GM12878 (cell line): ENCODE measurements around the gene SDS. TPM values are rescaled to one million over a fixed set of nuclear protein-coding genes. Genes with fewer than 3 reads are reported as not detected.

Experiments used
- ATAC-seq: fragments of 200-7000 bp; cut with Tn5 transposase; 3 replicates; pipeline ENCODE4 v1.9.1; 2020; ENCODE audit warnings: mild to moderate bottlenecking, moderate library complexity
- BruUV-seq: library from RNA; stranded (reverse); fragments of 400-500 nt; replicated peaks from 2 replicates; lab custom pipeline; 2021; lab: Mats Ljungman, UMichigan
- CTCF ChIA-PET: fragments of 300-600 bp; sonication (Branson Sonifier 250); formaldehyde crosslinking; extraction: SDS; loops from one replicate; lab custom pipeline; 2021; ENCODE audit warnings: inconsistent platforms; lab: Yijun Ruan, JAX
- POLR2A ChIA-PET: fragments of 350-600 bp; formaldehyde crosslinking; extraction: SDS; loops from one replicate; lab custom pipeline; 2021; ENCODE audit warnings: inconsistent platforms; lab: Charles Lee
- RAD21 ChIA-PET: fragments of 300-600 bp; sonication (Branson Sonifier 250); formaldehyde crosslinking; loops from one replicate; lab custom pipeline; 2023; ENCODE audit warnings: antibody characterized with exemption; ENCODE audit not compliant: unreplicated experiment; lab: Charles Lee
- SMC1A ChIA-PET: fragments of 300-600 bp; sonication (Branson Sonifier 250); formaldehyde crosslinking; loops from one replicate; lab custom pipeline; 2023; ENCODE audit not compliant: unreplicated experiment, uncharacterized antibody; lab: Charles Lee
- DNase-seq: peaks from one replicate; pipeline ENCODE4 v3.0.0-alpha.2; 2011; ENCODE audit warnings: low read depth, low spot score
- FAIRE-seq: peaks from 3 replicates; lab custom pipeline; 2011; peaks lifted over from hg19 to GRCh38; lab: Jason Lieb, UNC
- H2AFZ ChIP-seq: 2 replicates; pipeline ENCODE4 v1.6.0; 2011; ENCODE audit warnings: low read depth, low read length, control low read depth; ENCODE audit not compliant: control insufficient read depth
- H3K27ac ChIP-seq: 2 replicates; pipeline ENCODE4 v1.5.1; 2011; ENCODE audit warnings: control low read depth; ENCODE audit not compliant: control insufficient read depth, insufficient read depth
- H3K27me3 ChIP-seq, 2 experiments: replicated peaks in 1 of 2; 2 replicates each; pipeline versions ENCODE4 v1.6.0 to v1.6.1; 2011; ENCODE audit warnings: low read length in 1 of 2; ENCODE audit not compliant: control insufficient read depth in 2 of 2, insufficient read depth in 2 of 2
- H3K36me3 ChIP-seq, 2 experiments: 2 replicates each; pipeline ENCODE4 v1.5.1; 2011; ENCODE audit warnings: low read length in 1 of 2; ENCODE audit not compliant: control insufficient read depth in 2 of 2, insufficient read depth in 2 of 2
- H3K4me1 ChIP-seq: 2 replicates; pipeline ENCODE4 v1.6.1; 2011; ENCODE audit warnings: mild to moderate bottlenecking, low read length, moderate library complexity, mixed read lengths; ENCODE audit not compliant: control insufficient read depth, insufficient read depth
- H3K4me2 ChIP-seq: 2 replicates; pipeline ENCODE4 v1.6.0; 2011; ENCODE audit warnings: control low read depth; ENCODE audit not compliant: control insufficient read depth, insufficient read depth
- H3K4me3 ChIP-seq: fragments of 200-600 bp; sonication (generic); 2 replicates; pipeline ENCODE4 v1.5.1; 2016
- H3K79me2 ChIP-seq: 2 replicates; pipeline ENCODE4 v1.6.0; 2011; ENCODE audit warnings: low read length; ENCODE audit not compliant: control insufficient read depth, insufficient read depth
- H3K9ac ChIP-seq: 2 replicates; pipeline ENCODE4 v1.8.0; 2011; ENCODE audit warnings: low read length, control low read depth, mixed read lengths; ENCODE audit not compliant: control insufficient read depth, insufficient read depth
- H3K9me3 ChIP-seq: replicated peaks from 3 replicates; pipeline ENCODE4 v1.5.1; 2011; ENCODE audit warnings: mild to moderate bottlenecking, low read length; ENCODE audit not compliant: control insufficient read depth, insufficient read depth
- H4K20me1 ChIP-seq: 2 replicates; pipeline ENCODE4 v1.6.0; 2011; ENCODE audit not compliant: control insufficient read depth, insufficient read depth
- BHLHE40 ChIP-seq, 2 experiments: fragments of 450-650 bp in 1 of 2; IDR thresholded peaks; 2 replicates each; pipeline ENCODE4 v1.6.1; 2011 to 2017; ENCODE audit warnings: low read depth in 2 of 2, borderline replicate concordance in 1 of 2, improper control_type of control experiment in 1 of 2, low read length in 1 of 2, mild to moderate bottlenecking in 1 of 2
- BRCA1 ChIP-seq: IDR thresholded peaks from 2 replicates; pipeline ENCODE4 v1.6.1; 2011; ENCODE audit warnings: low read depth, low read length, improper control_type of control experiment
- HDAC6 ChIP-seq: fragments of 200-600 bp; sonication (generic); IDR thresholded peaks from one replicate; pipeline ENCODE4 v1.8.0; 2017; ENCODE audit warnings: antibody characterized with exemption; ENCODE audit not compliant: unreplicated experiment
- LARP7 ChIP-seq: fragments of 450-650 bp; IDR thresholded peaks from 2 replicates; pipeline ENCODE4 v1.6.1; 2017; ENCODE audit warnings: mild to moderate bottlenecking
- NR2F1 ChIP-seq: fragments of 450-650 bp; conservative IDR thresholded peaks from 2 replicates; pipeline ENCODE4 v1.6.1; 2017; ENCODE audit warnings: mild to moderate bottlenecking
- RAD51 ChIP-seq: fragments of 450-650 bp; IDR thresholded peaks from 2 replicates; pipeline ENCODE4 v1.6.1; 2016; ENCODE audit warnings: moderate library complexity, mild to moderate bottlenecking, inconsistent platforms
- SREBF2 ChIP-seq: IDR thresholded peaks from 2 replicates; pipeline ENCODE4 v1.6.1; 2012; ENCODE audit warnings: mild to moderate bottlenecking, low read length
- ZNF384 ChIP-seq: IDR thresholded peaks from 2 replicates; pipeline ENCODE4 v1.6.1; 2012; ENCODE audit warnings: low read depth, mild to moderate bottlenecking, low read length, improper control_type of control experiment, borderline replicate concordance
- WGBS: methylation state at CpG from one replicate; pipeline ENCODE4 v1.1.6; 2016; ENCODE audit warnings: low lambda C conversion rate; ENCODE audit not compliant: insufficient replicate concordance, insufficient coverage; ENCODE audit errors: missing lambda C conversion rate; 5-methylcytosine and 5-hydroxymethylcytosine counted together
- in situ Hi-C: fragments of 300-500 bp; cut with MboI; formaldehyde crosslinking; loops from 9 replicates; pipeline ENCODE4 v1.14.3; 2018; ENCODE audit warnings: mixed read lengths
- intact Hi-C: fragments of 100-400 bp; cut with micrococcal nuclease; formaldehyde crosslinking; loops from one replicate; pipeline ENCODE4 v1.14.2; 2022; ENCODE audit not compliant: unreplicated experiment
- polyA plus RNA-seq, 11 experiments: library from polyadenylated mRNA; depleted of rRNA in 4 of 11; unstranded in 6 of 11; stranded (reverse) in 5 of 11; fragments of >200 nt; fragmentation: Nextera tagmentation in 4 of 11; fragmentation: Illumina TruSeq in 1 of 11; extraction: Ambion mirVana in 4 of 11; extraction: Trizol in 1 of 11; gene quantifications; 1 replicate in 1 of 11; 2 replicates in 10 of 11; pipeline versions ENCODE4 v1.2.1 to v1.2.3, GENCODE V29; 2011 to 2016; ENCODE audit warnings: inconsistent platforms in 2 of 11, missing spikeins in 2 of 11, low read depth in 1 of 11
- total RNA-seq, 4 experiments: library from RNA; depleted of rRNA in 3 of 4; stranded (reverse); fragments of >200 nt in 3 of 4; fragmentation: Illumina TruSeq in 1 of 4; extraction: Trizol in 1 of 4; gene quantifications; 2 replicates each; pipeline versions ENCODE4 v1.2.1 to v1.2.3, GENCODE V29; 2013 to 2021
- TF ChIP-seq, protein P1 (sequence below): fragments of 450-650 bp; IDR thresholded peaks from 2 replicates; pipeline ENCODE4 v1.6.1; 2016; ENCODE audit warnings: mild to moderate bottlenecking

SDS gene
- total and polyA plus RNA-seq, 10 of the 15 experiments (the other 5 are each of a cell fraction or from before 2014, with no cell fraction given): 0.18 TPM; not detected in 9

DNA sequence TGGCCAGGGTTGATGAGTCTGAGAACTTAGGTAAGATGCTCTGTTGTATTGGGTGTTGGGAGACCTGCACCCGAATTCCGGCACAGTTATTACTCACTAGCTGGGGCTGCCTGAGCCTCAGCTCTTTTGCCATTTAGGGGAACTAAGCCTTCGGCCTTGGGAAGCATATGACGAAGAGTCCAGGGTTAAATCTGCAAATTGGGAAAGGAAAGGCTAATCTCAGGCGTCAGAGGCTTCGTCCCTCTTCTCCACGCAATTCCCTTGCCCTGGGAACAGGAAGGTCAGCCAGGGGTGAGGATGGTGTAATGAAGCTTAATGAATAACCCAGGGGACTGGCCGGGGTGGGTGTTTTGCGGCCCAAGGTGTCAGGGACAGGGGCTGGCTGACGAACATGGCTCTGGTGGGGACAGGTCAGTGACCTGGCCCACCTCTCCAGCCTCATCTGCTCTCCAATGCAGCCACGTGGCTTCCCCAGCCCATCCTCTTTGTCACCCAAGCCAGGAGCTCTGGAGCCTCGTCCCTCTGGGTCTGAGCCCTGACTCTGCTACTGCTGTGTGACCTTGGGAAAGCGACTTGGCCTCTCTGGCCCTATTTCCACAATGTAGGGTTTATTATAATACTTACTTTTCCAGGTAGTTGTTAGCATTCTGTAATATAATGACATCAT is 14.7 kb upstream of the SDS start:
- Histone ChIP-seq H3K27me3 (no peaks in the 10 kb centered on the region), H4K20me1 (no peaks in the 10 kb centered on the region), H3K4me2 (no peak overlapping the region), H3K4me3 (no peak overlapping the region), H3K4me1 (peaks cover 3% of the 10 kb centered on the region), H3K9me3 (no peaks in the 10 kb centered on the region), H3K9ac (no peak overlapping the region), H2AFZ (no peak overlapping the region), H3K36me3 (no peaks in the 10 kb centered on the region), H3K27ac (no peak overlapping the region), H3K79me2 (no peaks in the 10 kb centered on the region)
- intact Hi-C loops (no loop called here), in situ Hi-C loops (no loop called here)
- DNase-seq (no peak), FAIRE-seq (no peak)
- ChIA-PET RAD21 (no interaction called here), CTCF (no interaction called here), POLR2A (no interaction called here)
- WGBS: 38% methylated on average over 13 of the region's 13 CpGs
- BruUV-seq: no TSS peak
- TF ChIP-seq LARP7: no peak
- no peak for TF ChIP-seq SREBF2
- TF ChIP-seq NR2F1: peak; percentile 31; the same call in 1 of the 2 replicates
- TF ChIP-seq, all 136 proteins: peak for 1
- SMC1A ChIA-PET: no interaction called here
- no peak for ATAC-seq

DNA sequence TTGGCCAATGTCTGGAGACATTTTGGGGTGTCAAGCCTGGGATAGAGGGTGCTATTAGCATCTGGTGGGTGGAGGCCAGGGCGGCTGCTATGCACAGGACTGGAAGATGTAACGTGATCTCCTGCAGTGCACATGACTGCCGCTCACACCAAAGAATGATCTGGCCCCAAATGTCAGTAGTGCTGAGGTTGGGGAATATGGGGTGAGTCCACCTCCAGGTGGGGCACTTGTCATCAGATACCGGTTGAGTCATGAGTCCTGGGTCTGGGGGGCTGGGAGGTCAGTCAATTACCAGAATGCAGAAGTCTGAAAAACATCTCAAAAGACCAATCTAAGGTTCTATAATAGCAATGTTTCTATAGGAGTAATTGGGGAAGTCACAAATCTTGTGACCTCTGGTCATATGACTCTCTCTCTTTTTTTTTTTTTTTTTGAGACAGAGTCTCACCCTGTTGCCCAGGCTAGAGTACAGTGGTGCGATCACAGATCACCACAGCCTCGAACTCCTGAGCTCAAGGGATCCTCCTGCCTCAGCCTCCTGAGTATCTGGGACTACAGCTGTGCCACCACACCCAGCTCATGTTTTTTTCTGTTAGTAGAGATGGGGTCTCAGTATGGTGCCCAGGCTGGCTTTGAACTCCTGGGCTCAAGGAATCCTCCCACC is 12.5 kb upstream of the SDS start:
- no peak for DNase-seq
- ChIA-PET RAD21 (no interaction called here), POLR2A (interaction anchor here (0.7 kb wide), 1 partner anchor 11 kb away, joined by 3 read pairs; no protein-coding TSS in a partner anchor), CTCF (interaction anchor here (0.8 kb wide), 1 partner anchor 474 kb away, joined by 3 read pairs; no protein-coding TSS in a partner anchor), SMC1A (no interaction called here)
- no peaks in the 10 kb centered on the region for H3K9me3 ChIP-seq
- no TSS peak for BruUV-seq
- no peak for FAIRE-seq
- H2AFZ ChIP-seq: no peak overlapping the region
- H3K36me3 ChIP-seq: no peaks in the 10 kb centered on the region
- no peaks in the 10 kb centered on the region for H4K20me1 ChIP-seq
- in situ Hi-C loops: no loop called here
- no peak overlapping the region for H3K4me3 ChIP-seq
- peak; percentile 45 for ATAC-seq
- H3K79me2 ChIP-seq: no peaks in the 10 kb centered on the region
- H3K4me1 ChIP-seq: no peaks in the 10 kb centered on the region; the same call in 1 of the 2 replicates
- no peak overlapping the region for H3K4me2 ChIP-seq
- no peak overlapping the region for H3K27ac ChIP-seq
- 0% methylated on average over 4 of the region's 6 CpGs for WGBS
- no peaks in the 10 kb centered on the region for H3K27me3 ChIP-seq
- no peak for TF ChIP-seq BRCA1
- TF ChIP-seq, protein P1, sequence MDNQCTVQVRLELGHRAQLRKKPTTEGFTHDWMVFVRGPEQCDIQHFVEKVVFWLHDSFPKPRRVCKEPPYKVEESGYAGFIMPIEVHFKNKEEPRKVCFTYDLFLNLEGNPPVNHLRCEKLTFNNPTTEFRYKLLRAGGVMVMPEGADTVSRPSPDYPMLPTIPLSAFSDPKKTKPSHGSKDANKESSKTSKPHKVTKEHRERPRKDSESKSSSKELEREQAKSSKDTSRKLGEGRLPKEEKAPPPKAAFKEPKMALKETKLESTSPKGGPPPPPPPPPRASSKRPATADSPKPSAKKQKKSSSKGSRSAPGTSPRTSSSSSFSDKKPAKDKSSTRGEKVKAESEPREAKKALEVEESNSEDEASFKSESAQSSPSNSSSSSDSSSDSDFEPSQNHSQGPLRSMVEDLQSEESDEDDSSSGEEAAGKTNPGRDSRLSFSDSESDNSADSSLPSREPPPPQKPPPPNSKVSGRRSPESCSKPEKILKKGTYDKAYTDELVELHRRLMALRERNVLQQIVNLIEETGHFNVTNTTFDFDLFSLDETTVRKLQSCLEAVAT: peak; percentile 77
- peak; percentile 74 for TF ChIP-seq RAD51
- no peak for TF ChIP-seq HDAC6
- peak in 1 of 2 experiments; percentile 16; a peak in 1 of 4 replicates for TF ChIP-seq BHLHE40 (IDR thresholded peaks at IDR 0.05; ENCODE audit: borderline replicate concordance in 1 of 2, low read depth in 2 of 2, low read length in 1 of 2)
- TF ChIP-seq ZNF384: peak; percentile 45; the same call in 1 of the 2 replicates
- intact Hi-C loops: no loop called here
- no peak overlapping the region for H3K9ac ChIP-seq
